Brain pericyte (primary cell): ENCODE data around the gene GATA2.

ENCODE experiments used
- DNase-seq: peaks from one replicate; pipeline ENCODE4 v3.0.0-alpha.2; 2012; ENCODE audit warnings: low read depth, low spot score

GATA2 gene

DNA sequence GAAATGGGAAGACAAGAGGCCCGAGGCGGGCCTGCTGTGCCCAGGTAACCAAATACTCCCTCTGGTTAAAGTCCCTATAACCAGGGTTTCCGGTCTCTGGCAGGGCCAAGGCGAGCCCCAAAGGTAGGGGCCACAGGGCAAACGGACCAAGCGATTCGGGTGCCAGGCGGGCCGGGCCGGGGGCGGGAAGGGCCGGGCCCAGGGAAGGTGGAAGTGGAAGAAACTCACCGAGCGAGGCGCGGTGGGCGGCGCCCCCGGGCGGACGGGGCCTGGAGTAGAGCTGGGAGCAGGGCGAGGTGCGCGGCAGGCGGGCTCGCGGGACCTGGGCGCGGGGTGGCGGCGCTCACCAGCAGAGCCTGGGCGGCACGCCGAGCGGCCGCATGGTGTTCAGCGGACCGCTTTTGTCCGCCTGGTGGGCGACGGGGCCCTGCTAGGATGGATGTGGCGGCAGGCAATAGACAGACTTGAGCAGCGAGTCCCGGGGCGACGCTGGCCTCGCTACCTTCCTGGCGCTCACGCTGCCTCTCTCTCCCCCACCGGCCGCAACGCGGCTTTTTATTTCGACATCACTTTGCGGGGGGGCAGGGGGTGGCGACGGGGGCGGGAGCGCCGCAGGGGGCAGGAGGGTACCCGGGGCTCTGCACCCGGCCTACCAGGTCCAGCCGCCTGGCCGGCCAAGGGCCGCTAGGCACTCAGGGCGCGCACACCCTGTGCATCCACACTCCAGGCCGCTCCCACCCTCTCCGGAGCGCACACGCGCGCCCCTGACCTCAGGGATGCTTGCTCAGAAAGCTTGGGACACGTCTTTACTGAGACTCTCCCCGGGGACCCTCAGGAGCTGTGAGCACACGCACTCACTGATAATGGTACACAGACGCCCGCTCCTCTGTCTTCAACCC is at the start of gene GATA2:
Gene GATA2, minus strand, starts transcription at position 531 of the 899 bp plus-strand sequence. CDS start 6,170 bp downstream, outside the sequence.
- DNase-seq: no peak

DNA sequence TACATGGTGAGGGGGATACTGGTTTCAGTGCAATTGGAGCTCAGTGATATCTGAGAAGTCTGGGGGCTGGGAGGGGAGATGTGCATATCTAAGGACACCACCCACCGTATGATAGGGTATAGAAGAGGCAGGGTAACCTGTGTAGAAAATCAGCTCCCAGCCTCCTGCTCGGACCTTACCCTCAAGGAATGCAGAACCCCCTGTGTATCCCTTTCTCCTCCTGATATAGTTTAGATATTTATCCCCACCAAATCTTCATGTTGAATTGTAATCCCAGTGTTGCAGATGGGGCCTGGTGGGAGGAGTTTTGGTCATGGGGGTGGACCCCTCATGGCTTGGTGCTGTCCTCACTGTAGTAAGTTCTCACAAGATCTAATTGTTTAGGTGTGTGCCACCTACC is 48.2 kb upstream of the GATA2 start:
- DNase-seq: no peak

DNA sequence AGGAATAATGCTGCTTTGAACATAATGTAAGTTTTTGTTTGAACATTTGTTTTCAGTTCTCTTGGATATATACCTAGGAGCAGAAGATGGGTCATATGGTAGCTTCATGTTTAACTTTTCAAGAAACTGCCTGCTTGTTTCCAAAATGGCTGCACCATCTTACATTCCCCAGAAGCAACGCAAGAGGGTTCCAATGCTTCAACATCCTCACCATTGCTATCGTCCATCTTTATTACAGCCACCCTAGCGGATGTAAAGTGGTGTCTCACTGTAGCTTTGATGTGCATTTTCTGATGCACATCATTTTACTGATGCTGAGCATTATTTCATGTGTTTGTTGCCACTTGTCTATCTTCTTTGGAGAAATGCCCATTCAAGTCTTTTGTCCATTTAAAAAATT is 46.4 kb upstream of the GATA2 start:
- no peak for DNase-seq

DNA sequence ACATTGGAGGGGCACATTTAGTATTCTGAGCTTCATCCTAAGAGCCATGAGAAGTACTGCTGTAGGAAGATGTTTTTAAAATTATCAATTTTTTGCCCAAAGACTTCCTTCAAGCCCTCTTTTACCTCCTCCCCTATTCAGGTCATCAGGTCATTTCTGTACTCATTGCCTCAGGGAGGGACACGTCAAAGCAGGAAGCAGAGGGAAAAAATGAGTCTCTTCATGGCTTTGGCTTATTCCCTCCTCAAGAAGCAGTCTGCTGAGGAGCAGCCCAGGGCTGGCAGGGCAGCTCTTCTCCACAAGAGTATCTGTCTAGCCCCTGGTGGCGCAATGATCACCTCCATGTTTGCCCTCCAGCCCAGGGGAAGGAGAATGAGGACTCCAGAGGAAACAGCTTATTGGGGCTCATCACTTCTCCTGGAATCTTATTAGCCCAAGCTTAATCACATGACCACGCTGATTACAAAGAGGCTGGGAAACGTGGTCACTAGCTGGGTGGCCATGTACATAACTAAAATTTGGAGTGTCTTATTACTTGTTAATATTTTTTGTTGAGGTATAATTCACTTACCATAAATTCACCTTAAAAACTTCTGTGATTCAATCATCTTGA is 44.2 kb upstream of the GATA2 start:
- no peak for DNase-seq

DNA sequence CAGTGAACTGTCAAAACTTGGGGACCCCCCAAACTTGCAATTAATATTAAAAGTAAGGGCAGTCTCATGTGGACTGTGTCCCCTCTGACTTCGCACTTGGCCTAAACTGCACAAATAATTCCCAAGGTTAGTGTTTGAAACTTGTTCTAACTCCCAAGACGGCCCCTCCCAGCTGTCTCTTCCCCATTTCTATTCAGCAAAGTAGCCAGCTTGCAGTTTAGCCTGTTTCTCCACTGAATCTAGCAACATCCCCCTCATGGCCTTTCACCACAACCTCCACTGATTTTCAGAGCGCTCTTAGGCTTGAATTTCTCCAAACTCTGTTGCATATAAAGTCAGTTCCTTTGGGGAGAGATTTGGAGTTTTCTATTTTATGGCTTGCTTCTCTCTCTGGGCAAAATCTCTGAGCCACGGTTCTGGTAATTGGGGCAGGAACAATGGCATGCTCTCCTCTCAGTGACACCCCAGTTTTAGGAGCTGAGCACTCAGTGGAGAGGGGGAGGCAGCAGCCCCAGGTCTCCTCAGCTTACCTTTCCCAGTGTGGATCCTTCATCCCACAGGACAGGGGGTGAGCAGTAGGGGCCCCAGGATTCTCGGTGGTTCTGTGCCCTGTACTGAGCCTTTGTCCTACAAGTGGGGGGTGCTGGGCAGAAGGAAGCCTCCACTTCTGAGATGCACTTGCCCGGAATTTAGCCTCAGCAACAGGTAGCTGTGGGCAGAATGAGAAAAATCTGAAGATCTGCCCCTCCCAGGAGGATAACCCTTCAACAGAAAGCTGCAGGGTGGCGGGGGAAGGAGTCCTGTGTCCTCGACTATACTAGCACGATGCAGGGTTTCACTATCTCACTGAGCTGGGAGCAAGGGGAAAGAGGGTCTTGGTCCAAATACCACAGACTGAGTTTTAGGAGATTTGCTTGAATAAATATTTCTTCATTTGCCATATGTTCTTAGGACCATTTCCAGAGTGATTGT is 39.3 kb upstream of the GATA2 start:
- DNase-seq: no peak

DNA sequence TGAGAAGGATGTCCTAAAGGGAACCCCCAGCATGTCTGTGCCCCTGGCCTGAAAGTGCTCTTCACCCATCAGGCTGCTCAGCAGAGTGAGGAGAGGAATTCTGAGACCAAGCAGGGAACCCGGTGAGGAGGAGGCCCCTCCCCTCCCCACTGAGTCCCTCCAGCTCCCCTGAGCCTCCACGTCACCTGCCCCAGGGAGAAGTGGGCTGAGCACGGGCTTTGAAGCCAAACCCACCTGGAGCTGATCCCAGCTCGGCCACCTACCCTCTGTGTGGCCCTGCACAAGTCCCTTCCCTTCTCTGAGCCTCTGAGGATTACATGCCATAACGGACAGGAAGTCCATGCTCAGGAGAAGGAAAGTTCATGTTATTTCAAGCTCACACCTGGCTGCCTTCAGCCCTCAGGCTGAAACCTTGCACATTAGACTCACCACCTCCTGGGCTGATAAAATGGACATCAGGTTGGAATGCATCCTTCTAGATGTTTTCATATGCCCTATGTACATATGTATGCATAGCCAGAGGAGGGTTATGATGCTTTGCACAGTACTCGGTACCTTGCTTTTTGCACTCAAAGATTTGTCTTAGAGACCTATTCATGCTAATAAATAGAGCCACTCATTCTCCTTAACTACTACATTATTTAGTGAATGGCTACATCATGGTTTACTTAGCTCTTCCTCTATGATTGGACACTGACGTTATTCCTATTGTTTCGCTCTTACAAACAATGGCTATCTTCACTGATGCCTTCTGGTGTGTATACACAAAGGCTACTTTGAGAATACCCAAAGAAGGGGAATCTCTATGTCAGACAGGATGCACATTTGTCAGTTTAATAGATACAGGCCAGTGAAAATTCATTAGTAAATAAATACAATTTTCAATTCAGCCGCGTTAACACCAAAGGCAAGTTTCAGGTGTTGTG is 31.6 kb upstream of the GATA2 start:
- no peak for DNase-seq

DNA sequence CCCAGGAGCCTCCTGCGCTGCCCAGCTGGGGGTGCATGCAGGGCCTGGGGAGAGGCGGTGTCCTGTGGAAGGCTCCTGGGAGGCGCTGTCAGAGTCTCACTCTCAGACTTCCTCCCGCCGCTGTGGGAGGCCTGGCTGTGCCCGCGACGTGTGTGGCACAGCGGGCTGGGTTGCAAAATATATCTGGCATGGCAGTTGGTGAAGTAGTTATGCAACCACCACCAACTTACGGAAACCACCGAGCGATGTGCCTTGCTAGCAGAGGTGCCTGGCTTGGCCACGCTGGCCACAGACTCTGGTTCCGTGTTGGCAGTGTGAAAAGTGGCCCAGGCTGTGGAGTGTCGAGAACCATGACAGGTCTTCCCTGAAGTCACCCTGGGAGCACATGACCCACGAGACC is 30.6 kb upstream of the GATA2 start:
- no peak for DNase-seq

DNA sequence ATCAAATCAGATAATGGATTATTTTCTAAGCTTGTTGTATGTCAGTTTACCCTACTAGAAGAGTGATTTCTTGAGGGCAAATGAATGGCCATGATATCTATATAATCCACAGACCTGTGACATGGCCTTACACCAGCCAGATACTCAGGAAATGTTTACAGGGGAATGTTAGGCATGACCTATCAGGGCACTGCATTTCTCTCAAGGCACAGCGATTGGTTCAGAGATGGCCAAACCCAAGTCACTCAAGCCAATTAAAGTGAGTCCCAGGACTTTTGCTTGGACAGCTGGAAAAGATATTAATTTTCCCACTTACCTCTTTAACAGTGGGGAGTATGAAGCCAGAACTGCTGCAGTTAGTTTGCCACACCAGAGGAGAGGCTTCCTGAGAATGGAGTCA is 28.7 kb upstream of the GATA2 start:
- DNase-seq: no peak

DNA sequence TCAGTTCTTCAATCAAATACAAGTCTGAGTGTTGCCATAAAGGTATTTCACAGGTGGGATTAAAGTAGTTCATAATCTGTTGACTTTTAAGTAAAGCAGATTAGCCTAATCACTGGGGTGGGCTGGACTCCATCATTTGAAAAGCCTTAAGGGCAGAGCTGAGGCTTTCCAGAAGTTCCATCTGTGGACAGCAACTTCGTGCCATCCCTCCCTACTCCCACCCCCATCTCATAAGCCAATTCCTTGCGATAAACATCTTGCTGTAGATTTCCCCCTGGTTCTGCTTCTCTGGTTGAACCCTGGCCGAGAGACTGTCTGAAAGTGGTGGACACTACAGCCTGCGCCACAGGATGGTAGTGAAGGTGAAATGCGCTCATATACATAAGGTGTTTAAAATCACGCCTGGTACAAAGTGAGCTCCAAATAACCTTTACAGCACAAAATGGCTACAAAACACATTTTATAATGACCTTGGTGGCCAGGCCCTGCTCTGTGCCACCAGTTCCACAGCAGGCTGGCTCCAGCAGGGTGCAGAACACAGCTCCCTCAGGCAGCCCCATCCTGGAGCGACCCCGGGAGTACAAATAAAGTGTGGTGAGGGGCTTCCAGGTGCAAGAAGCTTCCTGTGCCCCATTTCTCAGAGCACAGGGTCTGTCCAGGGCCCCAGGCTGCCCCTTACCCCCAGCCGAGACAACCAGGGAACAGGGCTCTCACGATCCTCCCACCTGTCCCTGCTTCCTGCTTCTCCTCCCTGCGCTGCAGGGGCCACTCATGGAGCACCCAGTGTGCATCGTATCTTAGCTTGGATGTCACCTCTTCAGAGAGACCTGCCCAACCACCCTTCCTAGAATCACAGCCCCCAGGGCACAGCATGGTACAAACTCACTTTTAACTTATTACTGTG is 25.8 kb upstream of the GATA2 start:
- DNase-seq: no peak

DNA sequence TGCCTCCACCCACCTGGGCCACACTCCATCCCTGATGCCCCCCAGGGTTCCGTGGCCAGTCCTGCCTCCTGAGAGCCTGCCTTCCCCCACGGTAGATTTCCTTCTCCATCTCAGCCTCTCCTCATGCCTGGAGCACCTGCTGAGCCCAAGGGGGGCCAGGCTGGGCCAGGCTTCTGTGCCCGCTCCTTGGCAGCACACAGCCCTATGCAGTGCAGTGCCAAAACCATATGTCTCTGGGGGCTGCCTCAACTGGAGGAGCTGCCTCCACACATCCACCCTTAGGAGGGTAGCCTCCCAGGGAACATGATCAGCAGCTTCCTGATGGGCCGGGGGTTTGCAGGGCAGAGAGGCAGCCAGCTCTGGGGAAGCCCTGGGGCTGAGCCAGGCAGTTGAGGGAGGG is 24.6 kb upstream of the GATA2 start:
- DNase-seq: no peak

DNA sequence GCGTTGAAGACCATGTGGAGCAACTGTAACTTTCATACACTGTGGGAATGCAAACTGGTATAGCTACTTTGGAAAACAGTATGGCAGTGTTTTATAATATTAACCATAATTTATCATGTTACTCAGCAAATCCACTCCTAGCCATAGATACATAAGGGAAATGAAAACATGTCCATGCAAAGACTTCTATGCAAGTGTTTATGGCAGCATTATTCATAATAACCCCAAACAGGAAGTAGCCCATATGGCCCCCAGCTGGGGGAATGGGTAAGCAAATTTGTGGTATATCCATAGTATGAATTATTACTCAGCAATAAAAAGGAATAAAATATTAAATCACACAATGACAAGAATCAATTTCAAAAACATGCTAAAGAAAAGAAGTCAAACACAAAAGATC is 23.0 kb upstream of the GATA2 start:
- no peak for DNase-seq

DNA sequence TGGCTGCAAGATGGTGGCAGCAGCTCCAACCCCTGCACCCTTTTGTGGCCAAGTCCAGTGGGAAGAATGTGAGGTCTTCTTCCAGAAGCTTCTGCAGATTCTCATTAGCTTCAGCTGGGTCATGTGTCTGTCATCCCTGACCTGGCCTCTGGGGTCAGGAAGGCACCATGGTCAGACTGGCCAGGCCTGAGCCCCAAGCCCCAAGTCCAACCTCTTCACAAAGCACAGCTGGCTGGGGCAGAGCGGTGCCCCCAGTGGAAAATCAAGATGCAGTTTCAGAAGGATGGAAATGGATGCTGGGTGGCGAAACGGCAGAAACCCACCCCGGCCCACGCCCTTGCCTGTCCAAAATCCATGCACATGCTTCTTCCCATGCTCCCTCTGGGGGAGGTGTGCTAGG is 15.9 kb upstream of the GATA2 start:
- no peak for DNase-seq

DNA sequence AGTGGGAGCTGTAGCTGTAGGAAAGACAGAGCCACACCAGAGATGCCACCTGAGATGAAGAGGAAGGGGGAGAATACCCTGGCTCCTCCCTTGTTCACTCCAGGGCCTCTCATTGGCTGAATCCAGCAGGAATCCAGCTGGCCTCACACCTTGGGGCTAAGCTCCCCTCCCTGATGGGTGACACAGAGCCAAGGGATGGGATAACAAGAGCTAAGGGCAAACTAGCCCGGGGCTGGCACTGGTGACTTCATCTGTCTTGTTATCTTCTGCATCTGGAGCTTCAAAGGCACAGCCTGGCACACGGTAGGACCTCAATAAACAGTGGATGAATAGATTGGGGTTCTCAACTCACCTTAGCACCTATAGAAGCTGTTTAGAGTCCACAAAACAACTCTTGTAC is 13.8 kb upstream of the GATA2 start:
- DNase-seq: no peak

DNA sequence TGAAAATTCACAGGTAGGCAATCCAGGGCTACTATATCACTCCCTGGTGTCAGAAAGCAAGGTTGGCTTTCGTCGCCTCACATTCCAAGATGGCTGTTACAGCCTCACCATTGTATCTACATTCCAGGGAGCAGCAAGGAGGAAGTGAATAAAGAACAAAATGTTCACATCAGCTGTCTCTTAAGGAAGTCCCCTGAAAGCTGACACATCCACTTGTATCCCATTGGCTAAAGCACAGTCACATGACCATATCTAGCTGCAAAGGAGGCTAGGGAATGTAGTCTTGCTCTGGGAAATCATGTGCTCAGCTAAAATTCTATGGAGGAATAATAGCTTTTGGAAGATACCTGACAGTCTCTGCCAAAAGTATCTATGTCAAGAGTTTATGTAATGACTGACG is 12.8 kb upstream of the GATA2 start:
- DNase-seq: no peak

DNA sequence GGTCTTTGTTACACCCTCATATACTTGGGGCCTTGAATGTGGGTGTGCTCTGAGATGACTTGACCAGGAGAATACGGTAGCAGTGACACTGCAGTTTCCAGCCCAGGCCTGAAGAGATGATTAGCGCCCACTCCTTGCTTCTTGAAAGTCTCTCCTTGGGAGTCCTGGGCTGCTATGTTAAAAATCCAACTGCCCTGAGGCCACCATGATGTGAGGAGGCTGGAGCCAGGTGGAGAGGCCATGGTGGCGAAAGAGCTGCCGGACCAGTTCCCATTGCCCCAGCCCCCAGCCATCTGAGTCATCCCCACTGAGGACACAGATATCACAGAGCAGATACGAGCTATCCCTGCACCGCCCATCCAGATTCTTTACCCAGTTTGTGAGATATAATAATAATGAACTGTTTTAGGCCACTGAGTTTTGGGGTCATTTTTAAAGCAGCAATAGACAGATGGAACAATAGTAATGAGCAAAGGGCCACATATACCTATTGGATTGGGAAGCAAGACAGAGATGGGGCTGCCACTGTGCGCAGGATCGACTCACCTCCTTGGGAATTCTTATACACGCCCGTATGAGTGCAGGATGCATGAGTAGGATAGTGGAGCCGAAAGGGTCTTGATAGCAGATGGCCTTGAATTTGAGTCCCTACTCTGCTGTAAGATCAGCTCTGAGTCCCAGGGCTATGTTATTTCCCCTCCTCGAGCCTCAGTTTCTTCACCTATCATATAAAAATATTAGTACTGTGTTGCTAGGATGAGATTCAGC is 12.1 kb upstream of the GATA2 start:
- DNase-seq: no peak

DNA sequence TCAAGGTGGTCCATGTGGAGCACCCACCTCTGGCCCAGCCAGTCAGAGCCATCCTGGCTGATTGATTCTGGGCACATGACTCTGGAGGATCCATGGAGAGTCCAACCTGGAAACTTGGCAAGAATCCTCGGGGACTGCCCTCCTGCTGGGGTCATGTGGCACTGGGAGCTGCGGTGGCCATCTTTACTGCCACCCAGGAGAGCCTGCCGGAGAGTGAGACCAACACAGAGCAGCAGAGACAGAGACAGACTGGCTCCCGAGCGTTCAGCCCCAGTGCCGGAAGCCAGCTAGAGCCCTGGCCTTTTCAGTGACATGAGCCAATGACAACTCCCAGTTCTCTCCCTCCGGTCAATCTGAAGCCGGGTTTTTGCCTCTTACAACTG is 11.5 kb upstream of the GATA2 start:
- no peak for DNase-seq

DNA sequence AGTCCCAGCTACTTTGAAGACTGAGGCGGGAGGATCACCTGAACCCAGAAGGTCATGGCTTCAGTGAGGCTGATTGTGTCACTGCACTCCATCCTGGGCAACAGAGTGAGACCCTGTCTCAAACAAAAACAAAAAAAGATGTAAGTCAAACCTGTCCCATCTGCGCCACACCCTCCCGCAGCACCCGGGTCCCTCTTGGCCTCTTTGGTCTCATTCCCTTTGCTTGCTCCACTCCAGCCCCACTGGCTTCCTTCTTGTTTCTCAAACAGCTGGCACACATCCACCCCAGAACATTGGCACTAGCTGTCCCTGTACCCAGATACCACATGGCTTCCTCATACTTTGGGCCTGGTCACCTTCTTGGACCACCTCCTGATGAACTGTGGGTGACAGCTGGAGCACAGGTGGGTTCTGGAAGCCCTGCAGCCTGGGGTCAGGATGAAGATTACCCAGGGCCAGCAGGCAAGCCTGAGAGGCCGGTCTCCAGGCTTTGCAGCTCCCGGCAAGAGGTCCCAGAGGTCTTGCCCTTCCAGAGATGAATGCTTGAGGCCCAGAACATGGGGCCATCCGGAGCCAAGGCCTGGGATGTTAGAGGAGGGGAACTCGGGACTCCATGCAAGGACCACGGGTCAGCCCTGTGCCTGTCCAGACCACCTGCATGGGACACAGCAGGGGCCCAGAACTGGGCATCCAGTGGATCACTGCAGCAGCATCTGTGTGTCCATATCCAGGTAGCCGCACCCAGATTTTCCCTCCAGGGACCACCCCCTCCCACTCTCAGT is 10.9 kb upstream of the GATA2 start:
- DNase-seq: no peak

DNA sequence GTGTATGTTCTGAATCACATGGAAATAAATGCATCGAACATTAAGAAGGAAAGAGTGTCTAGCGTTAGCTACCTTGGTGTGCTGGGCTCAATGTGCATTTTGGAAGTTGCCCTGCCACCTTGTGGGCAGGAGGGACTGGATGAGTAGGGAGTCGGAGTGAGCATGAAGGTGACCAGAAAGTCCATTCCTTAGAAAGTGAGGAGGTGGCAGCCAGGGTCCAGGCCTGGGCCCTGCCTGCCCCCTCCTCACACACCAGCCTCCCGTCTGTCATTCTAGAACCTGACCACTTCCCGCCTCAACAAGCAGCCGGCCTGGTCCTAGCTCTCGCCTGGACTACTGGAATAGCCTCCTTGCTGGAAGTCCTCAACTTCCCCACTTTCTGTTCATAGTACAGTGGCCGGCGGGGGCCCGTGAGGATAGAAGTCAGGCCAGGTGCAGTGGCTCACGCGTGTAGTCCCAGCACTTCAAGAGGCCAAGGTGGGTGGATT is 10.2 kb upstream of the GATA2 start:
- no peak for DNase-seq
